Fibroblast of lung (primary cell): Measurements from ENCODE around the gene TGIF1. TPM values are rescaled to one million over a fixed set of nuclear protein-coding genes. Genes with fewer than 3 reads are reported as not detected.
A peak's percentile ranks its signal among the peaks of the same experiment; 100 is the strongest.

Source experiments
- DNase-seq, 2 donors: peaks; one replicate each; pipeline versions ENCODE4 v3.0.0 to v3.0.0-alpha.2; 2010; ENCODE audit warnings: low read depth in 2 of 2
- H2AFZ ChIP-seq: 2 replicates; pipeline ENCODE4 v1.5.1; 2012; ENCODE audit warnings: low read length, control low read depth, inconsistent platforms
- H3K27ac ChIP-seq: 2 replicates; pipeline ENCODE4 v1.5.1; 2011; ENCODE audit warnings: low read length, control low read depth; ENCODE audit not compliant: insufficient read depth
- H3K27me3 ChIP-seq: 2 replicates; pipeline ENCODE4 v1.5.1; 2011; ENCODE audit warnings: mild to moderate bottlenecking, low read length; ENCODE audit not compliant: control insufficient read depth, insufficient read depth
- H3K36me3 ChIP-seq: 2 replicates; pipeline ENCODE4 v1.5.1; 2011; ENCODE audit warnings: low read length; ENCODE audit not compliant: control insufficient read depth, insufficient read depth
- H3K4me1 ChIP-seq: 2 replicates; pipeline ENCODE4 v1.5.1; 2011; ENCODE audit warnings: low read length; ENCODE audit not compliant: control insufficient read depth, insufficient read depth; ENCODE audit errors: extremely low read depth
- H3K4me2 ChIP-seq: 2 replicates; pipeline ENCODE4 v1.5.1; 2011; ENCODE audit warnings: low read length, control low read depth; ENCODE audit not compliant: insufficient read depth; ENCODE audit errors: extremely low read depth
- H3K4me3 ChIP-seq, 4 experiments: fragments of 200-600 bp in 1 of 4; sonication (generic) in 1 of 4; replicated peaks in 1 of 4; 2 replicates each; pipeline ENCODE4 v1.5.1; 2011 to 2016; ENCODE audit warnings: low read length in 4 of 4, low read depth in 3 of 4, mild to moderate bottlenecking in 3 of 4, control low read depth in 2 of 4, inconsistent platforms in 1 of 4, mixed read lengths in 1 of 4; ENCODE audit not compliant: insufficient read depth in 1 of 4; ENCODE audit errors: control extremely low read depth in 1 of 4
- H3K79me2 ChIP-seq: 2 replicates; pipeline ENCODE4 v1.5.1; 2012; ENCODE audit warnings: mild to moderate bottlenecking, low read length, inconsistent platforms; ENCODE audit not compliant: control insufficient read depth, insufficient read depth
- H3K9ac ChIP-seq: 2 replicates; pipeline ENCODE4 v1.5.1; 2011; ENCODE audit warnings: mild to moderate bottlenecking, low read length, control low read depth; ENCODE audit not compliant: insufficient read depth
- H3K9me3 ChIP-seq: 2 replicates; pipeline ENCODE4 v1.5.1; 2012; ENCODE audit warnings: low read depth, low read length; ENCODE audit not compliant: control insufficient read depth, insufficient read depth
- H4K20me1 ChIP-seq: 2 replicates; pipeline ENCODE4 v1.5.1; 2011; ENCODE audit warnings: low read length; ENCODE audit not compliant: control insufficient read depth, insufficient read depth; ENCODE audit errors: extremely low read depth
- EZH2 ChIP-seq: IDR thresholded peaks from 2 replicates; pipeline ENCODE4 v1.5.1; 2012; ENCODE audit warnings: low read length, control low read depth, mild to moderate bottlenecking; ENCODE audit errors: missing control alignments
- polyA plus RNA-seq, 2 donors: library from polyadenylated mRNA; depleted of rRNA in 1 of 2; stranded (reverse) in 1 of 2; unstranded in 1 of 2; fragments of >200 nt; gene quantifications; 2 replicates each; pipeline ENCODE4 v1.2.1, GENCODE V29; 2011 to 2012; ENCODE audit warnings: missing spikeins in 1 of 2
- total RNA-seq: library from RNA; depleted of rRNA; stranded (reverse); fragments of >200 nt; gene quantifications from 2 replicates; pipeline ENCODE4 v1.2.1, GENCODE V29; 2014
- TF ChIP-seq, protein P1 (sequence below), 2 donors: IDR thresholded peaks in 1 of 2; conservative IDR thresholded peaks in 1 of 2; 1 replicate in 1 of 2; 2 replicates in 1 of 2; pipeline ENCODE4 v1.5.1; 2011 to 2012; ENCODE audit warnings: low read length in 2 of 2, control low read depth in 1 of 2, inconsistent platforms in 1 of 2, low read depth in 1 of 2, mild to moderate bottlenecking in 1 of 2

TGIF1 gene
- total and polyA plus RNA-seq, 2 donors (not counting 1 experiment from before 2014, with no cell fraction given) = 64.7 to 157 TPM

DNA sequence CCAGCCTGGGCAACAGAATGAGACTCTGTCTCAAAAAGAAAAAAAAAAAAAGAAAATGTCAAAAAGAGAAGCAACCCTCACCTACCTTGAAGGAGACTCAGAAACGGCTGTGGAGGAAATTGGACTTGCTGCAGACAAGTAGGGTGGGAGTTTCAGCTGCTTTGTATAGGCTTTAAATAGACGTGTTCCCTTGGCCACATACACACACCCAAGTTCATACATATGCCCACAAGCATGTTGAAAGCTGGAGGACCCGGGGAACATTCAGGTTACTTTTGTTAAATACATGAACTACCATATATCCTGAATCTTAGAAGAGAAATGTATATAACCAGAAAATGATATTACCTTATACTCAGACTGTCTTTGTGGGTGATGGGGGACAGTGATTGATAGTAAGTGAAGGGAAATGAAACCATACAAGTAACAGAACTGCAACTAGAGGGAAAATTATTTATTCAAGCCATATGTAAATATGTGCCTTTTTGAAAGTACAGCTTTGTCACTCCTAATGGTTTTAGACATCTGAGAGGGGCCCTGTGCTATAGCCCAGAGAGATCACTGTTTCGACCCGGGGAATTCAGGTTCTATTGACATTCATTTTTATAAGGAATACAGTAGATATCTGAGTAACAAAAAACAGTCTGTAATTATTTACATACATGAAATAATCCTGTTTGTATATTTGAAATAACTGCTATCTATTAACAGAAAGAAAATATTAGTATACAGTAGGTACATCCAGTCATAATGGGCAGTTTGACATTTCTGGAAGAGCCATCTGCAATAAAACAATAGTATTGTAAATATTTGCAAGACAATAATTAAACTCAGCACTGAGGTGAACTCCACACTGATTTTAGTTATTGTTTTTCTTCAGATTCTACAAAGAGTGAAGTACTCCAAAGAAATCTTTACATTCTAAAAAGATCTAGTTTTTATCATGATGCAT, 48.0 kb upstream of the TGIF1 start:
- Histone ChIP-seq H3K4me2 (no peak overlapping the region), H3K79me2 (no peaks in the 10 kb centered on the region), H3K9ac (no peak overlapping the region), H4K20me1 (no peaks in the 10 kb centered on the region), H3K4me3 (no peak overlapping the region), H3K9me3 (no peaks in the 10 kb centered on the region), H2AFZ (no peak overlapping the region), H3K27me3 (no peaks in the 10 kb centered on the region), H3K27ac (no peak overlapping the region), H3K36me3 (no peaks in the 10 kb centered on the region), H3K4me1 (no peaks in the 10 kb centered on the region)
- TF ChIP-seq, protein P1, sequence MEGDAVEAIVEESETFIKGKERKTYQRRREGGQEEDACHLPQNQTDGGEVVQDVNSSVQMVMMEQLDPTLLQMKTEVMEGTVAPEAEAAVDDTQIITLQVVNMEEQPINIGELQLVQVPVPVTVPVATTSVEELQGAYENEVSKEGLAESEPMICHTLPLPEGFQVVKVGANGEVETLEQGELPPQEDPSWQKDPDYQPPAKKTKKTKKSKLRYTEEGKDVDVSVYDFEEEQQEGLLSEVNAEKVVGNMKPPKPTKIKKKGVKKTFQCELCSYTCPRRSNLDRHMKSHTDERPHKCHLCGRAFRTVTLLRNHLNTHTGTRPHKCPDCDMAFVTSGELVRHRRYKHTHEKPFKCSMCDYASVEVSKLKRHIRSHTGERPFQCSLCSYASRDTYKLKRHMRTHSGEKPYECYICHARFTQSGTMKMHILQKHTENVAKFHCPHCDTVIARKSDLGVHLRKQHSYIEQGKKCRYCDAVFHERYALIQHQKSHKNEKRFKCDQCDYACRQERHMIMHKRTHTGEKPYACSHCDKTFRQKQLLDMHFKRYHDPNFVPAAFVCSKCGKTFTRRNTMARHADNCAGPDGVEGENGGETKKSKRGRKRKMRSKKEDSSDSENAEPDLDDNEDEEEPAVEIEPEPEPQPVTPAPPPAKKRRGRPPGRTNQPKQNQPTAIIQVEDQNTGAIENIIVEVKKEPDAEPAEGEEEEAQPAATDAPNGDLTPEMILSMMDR (conservative IDR thresholded peaks at IDR 0.05 in 1 of 2, IDR thresholded peaks at IDR 0.05 in 1 of 2; ENCODE audit: low read depth in 1 of 2, low read length in 2 of 2) = no peak
- TF ChIP-seq EZH2 = no peak
- DNase-seq = no peak

- DNase-seq = peak; percentile 31 to 57
- Histone ChIP-seq H3K79me2 (no peaks in the 10 kb centered on the region), H3K4me1 (no peaks in the 10 kb centered on the region), H3K9ac (no peak overlapping the region), H3K27me3 (no peaks in the 10 kb centered on the region), H4K20me1 (no peaks in the 10 kb centered on the region), H3K36me3 (no peaks in the 10 kb centered on the region), H3K27ac (no peak overlapping the region), H3K4me2 (no peak overlapping the region), H3K4me3 (no peak overlapping the region), H3K9me3 (no peaks in the 10 kb centered on the region), H2AFZ (no peak overlapping the region)
- no peak for TF ChIP-seq EZH2
- TF ChIP-seq, protein P1 (conservative IDR thresholded peaks at IDR 0.05 in 1 of 2, IDR thresholded peaks at IDR 0.05 in 1 of 2; ENCODE audit: low read depth in 1 of 2, low read length in 2 of 2) = no peak
Measured at GRCh38 chr18:3402982-3403451, 47.0 kb upstream of the TGIF1 start.

- no peak for TF ChIP-seq EZH2
- TF ChIP-seq, protein P1 (conservative IDR thresholded peaks at IDR 0.05 in 1 of 2, IDR thresholded peaks at IDR 0.05 in 1 of 2; ENCODE audit: low read depth in 1 of 2, low read length in 2 of 2) = no peak
- Histone ChIP-seq H3K27ac (no peak overlapping the region), H3K4me2 (no peak overlapping the region), H2AFZ (no peak overlapping the region), H3K4me3 (no peak overlapping the region), H3K36me3 (no peaks in the 10 kb centered on the region), H4K20me1 (no peaks in the 10 kb centered on the region), H3K79me2 (no peaks in the 10 kb centered on the region), H3K27me3 (no peaks in the 10 kb centered on the region), H3K4me1 (no peaks in the 10 kb centered on the region), H3K9me3 (no peaks in the 10 kb centered on the region), H3K9ac (no peak overlapping the region)
- DNase-seq = no peak
Measured at GRCh38 chr18:3405713-3406112, 44.3 kb upstream of the TGIF1 start.
